ENCODE results near the gene NME7.

Gene NME7

DNA sequence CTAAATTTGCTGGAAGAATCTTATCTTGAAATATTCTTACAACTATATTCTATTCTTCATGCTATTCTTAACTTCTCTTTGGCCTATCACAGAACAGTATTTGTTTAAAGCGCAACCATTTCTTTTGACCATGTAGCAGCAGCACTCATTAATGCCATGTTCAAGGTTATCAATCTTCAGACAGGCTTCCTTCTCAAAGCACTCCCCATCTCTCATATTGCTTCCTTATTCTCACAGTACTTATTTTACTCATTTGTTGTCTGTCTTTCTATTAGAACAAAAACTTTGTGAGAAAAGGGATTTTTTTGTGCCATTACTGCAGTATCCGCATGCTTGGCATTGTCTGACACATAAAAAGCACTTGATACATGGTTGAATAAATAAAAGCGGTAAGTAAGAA is 171.4 kb downstream of the NME7 start:
- H3K4me2 ChIP-seq (ENCODE audit: low read length), result no peak overlapping the region
- TF ChIP-seq CTCF (IDR thresholded peaks at IDR 0.05; ENCODE audit: low read depth, low read length), result no peak
- TF ChIP-seq EZH2phosphoT487 (IDR thresholded peaks at IDR 0.05; ENCODE audit: low read depth), result no peak
- no peak overlapping the region for H3K27ac ChIP-seq (ENCODE audit: low read length)
- no peaks in the 10 kb centered on the region for H3K79me2 ChIP-seq (ENCODE audit: low read length)
- no peaks in the 10 kb centered on the region for H3K27me3 ChIP-seq (ENCODE audit: low read depth, low read length)
- H3K9me3 ChIP-seq (ENCODE audit: insufficient read depth, low read length), result no peaks in the 10 kb centered on the region
- H4K20me1 ChIP-seq (ENCODE audit: insufficient read depth, low read length), result no peaks in the 10 kb centered on the region
- H2AFZ ChIP-seq (ENCODE audit: low read depth, low read length), result no peak overlapping the region
- no peak overlapping the region for H3K4me3 ChIP-seq (ENCODE audit: low read length)
- H3K36me3 ChIP-seq (replicated peaks; ENCODE audit: low read depth, low read length), result no peaks in the 10 kb centered on the region
- H3K9ac ChIP-seq (ENCODE audit: low read length), result no peak overlapping the region
- no peaks in the 10 kb centered on the region for H3K4me1 ChIP-seq (ENCODE audit: low read length)

- Histone ChIP-seq H3K9ac (ENCODE audit: low read length) (no peak overlapping the region), H3K27ac (ENCODE audit: low read length) (no peak overlapping the region), H3K4me1 (ENCODE audit: low read length) (no peaks in the 10 kb centered on the region), H3K4me2 (ENCODE audit: low read length) (no peak overlapping the region), H3K27me3 (ENCODE audit: low read depth, low read length) (no peaks in the 10 kb centered on the region), H3K4me3 (ENCODE audit: low read length) (no peak overlapping the region), H3K9me3 (ENCODE audit: insufficient read depth, low read length) (no peaks in the 10 kb centered on the region), H3K79me2 (ENCODE audit: low read length) (no peaks in the 10 kb centered on the region), H4K20me1 (ENCODE audit: insufficient read depth, low read length) (no peaks in the 10 kb centered on the region), H3K36me3 (replicated peaks; ENCODE audit: low read depth, low read length) (no peaks in the 10 kb centered on the region), H2AFZ (ENCODE audit: low read depth, low read length) (no peak overlapping the region)
- TF ChIP-seq CTCF (IDR thresholded peaks at IDR 0.05; ENCODE audit: low read depth, low read length) (no peak), EZH2phosphoT487 (IDR thresholded peaks at IDR 0.05; ENCODE audit: low read depth) (no peak)
Observed at GRCh38 chr1:169193191-169193850, 174.3 kb downstream of the NME7 start.

DNA sequence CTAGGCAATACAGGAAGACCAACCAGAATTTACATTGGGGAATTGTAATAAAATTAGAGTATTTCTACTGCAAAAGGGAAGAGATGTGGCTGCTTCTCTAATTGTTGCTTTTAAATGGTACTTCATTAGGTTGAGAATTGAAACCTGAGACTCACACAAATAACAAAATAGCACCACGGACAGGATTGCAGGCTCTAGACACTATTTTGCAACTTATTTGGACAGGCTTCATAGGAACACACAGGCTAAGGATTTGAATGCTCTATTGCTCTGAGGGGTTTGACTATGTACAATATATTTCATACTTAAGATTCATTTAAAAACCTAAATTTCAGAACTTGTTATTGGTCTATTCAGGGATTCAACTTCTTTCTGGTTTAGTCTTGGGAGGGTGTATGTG is 181.5 kb downstream of the NME7 start:
- Histone ChIP-seq H3K9ac (ENCODE audit: low read length) (no peak overlapping the region), H3K4me2 (ENCODE audit: low read length) (no peak overlapping the region), H3K27ac (ENCODE audit: low read length) (no peak overlapping the region), H3K9me3 (ENCODE audit: insufficient read depth, low read length) (no peaks in the 10 kb centered on the region), H4K20me1 (ENCODE audit: insufficient read depth, low read length) (no peaks in the 10 kb centered on the region), H3K79me2 (ENCODE audit: low read length) (no peaks in the 10 kb centered on the region), H3K27me3 (ENCODE audit: low read depth, low read length) (no peaks in the 10 kb centered on the region), H2AFZ (ENCODE audit: low read depth, low read length) (no peak overlapping the region), H3K4me3 (ENCODE audit: low read length) (no peak overlapping the region), H3K4me1 (ENCODE audit: low read length) (no peaks in the 10 kb centered on the region), H3K36me3 (replicated peaks; ENCODE audit: low read depth, low read length) (no peaks in the 10 kb centered on the region)
- no peak for TF ChIP-seq CTCF (IDR thresholded peaks at IDR 0.05; ENCODE audit: low read depth, low read length)
- TF ChIP-seq EZH2phosphoT487 (IDR thresholded peaks at IDR 0.05; ENCODE audit: low read depth), result no peak

GRCh38 chr1:169184812-169185211 is 182.8 kb downstream of the NME7 start:
- H3K4me3 ChIP-seq (ENCODE audit: low read length), result no peak overlapping the region
- H4K20me1 ChIP-seq (ENCODE audit: insufficient read depth, low read length), result no peaks in the 10 kb centered on the region
- TF ChIP-seq CTCF (IDR thresholded peaks at IDR 0.05; ENCODE audit: low read depth, low read length) (no peak), EZH2phosphoT487 (IDR thresholded peaks at IDR 0.05; ENCODE audit: low read depth) (no peak)
- H3K9ac ChIP-seq (ENCODE audit: low read length), result no peak overlapping the region
- no peak overlapping the region for H3K27ac ChIP-seq (ENCODE audit: low read length)
- H3K79me2 ChIP-seq (ENCODE audit: low read length), result no peaks in the 10 kb centered on the region
- H3K4me1 ChIP-seq (ENCODE audit: low read length), result no peaks in the 10 kb centered on the region
- no peak overlapping the region for H2AFZ ChIP-seq (ENCODE audit: low read depth, low read length)
- no peaks in the 10 kb centered on the region for H3K9me3 ChIP-seq (ENCODE audit: insufficient read depth, low read length)
- H3K4me2 ChIP-seq (ENCODE audit: low read length), result no peak overlapping the region
- H3K36me3 ChIP-seq (replicated peaks; ENCODE audit: low read depth, low read length), result no peaks in the 10 kb centered on the region
- no peaks in the 10 kb centered on the region for H3K27me3 ChIP-seq (ENCODE audit: low read depth, low read length)

Data from OCI-LY3 (cell line).